DND-41 (cell line): ENCODE measurements around the gene NAALADL1.

Experiments used
- EZH2 ChIP-seq: IDR thresholded peaks from 3 replicates; pipeline ENCODE4 v1.6.1; 2012; ENCODE audit warnings: borderline replicate concordance, low read depth, mild to moderate bottlenecking, moderate library complexity, low read length, inconsistent platforms; ENCODE audit not compliant: severe bottlenecking
- TF ChIP-seq, protein P1 (sequence below): IDR thresholded peaks from 2 replicates; pipeline ENCODE4 v1.5.1; 2012; ENCODE audit warnings: borderline replicate concordance, low read length, moderate library complexity, mild to moderate bottlenecking; ENCODE audit not compliant: poor library complexity, severe bottlenecking; ENCODE audit errors: extremely low read depth

DNA sequence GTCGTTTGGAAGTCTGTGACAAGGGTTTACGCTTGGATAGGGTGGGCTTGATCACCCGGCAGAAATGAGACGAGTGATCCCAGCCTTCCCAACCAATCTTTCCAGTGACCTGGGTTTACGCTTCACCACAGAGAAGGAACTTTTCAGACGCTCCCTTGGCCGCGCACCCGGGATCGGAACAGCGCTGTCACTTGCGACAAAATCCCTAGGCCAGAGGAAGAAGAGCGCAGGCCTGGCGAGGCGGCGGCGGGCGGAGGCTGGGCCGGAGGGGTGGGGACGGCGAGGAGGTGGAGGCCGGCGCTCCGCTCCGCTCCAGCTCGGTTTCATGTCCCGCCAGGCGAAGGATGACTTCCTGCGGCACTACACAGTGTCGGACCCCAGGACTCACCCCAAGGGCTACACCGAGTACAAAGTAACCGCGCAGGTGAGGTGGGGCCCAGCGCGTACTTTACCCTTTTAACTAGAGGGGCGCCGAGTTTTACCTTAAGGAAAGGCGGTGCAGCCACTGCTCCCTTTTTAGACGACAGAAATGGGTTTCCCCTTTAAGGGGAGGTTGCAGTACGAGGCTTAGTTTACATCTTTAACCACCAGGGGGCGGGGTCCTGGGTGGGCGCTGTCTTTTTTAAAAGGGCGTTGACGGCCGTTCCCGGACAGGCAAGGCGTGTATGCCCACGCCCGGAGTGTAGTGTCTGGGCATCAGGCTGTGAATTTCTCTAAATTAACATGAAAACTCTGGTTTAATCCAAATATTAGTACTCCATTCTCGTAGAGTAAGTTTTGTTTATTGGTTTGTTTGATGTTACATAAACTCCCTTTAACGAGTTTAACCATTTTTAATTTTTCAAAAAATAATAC is 30.9 kb downstream of the NAALADL1 start, which contains the start of gene SNX15:
- TF ChIP-seq, protein P1, sequence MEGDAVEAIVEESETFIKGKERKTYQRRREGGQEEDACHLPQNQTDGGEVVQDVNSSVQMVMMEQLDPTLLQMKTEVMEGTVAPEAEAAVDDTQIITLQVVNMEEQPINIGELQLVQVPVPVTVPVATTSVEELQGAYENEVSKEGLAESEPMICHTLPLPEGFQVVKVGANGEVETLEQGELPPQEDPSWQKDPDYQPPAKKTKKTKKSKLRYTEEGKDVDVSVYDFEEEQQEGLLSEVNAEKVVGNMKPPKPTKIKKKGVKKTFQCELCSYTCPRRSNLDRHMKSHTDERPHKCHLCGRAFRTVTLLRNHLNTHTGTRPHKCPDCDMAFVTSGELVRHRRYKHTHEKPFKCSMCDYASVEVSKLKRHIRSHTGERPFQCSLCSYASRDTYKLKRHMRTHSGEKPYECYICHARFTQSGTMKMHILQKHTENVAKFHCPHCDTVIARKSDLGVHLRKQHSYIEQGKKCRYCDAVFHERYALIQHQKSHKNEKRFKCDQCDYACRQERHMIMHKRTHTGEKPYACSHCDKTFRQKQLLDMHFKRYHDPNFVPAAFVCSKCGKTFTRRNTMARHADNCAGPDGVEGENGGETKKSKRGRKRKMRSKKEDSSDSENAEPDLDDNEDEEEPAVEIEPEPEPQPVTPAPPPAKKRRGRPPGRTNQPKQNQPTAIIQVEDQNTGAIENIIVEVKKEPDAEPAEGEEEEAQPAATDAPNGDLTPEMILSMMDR: peak; percentile 55
- TF ChIP-seq EZH2: no peak
